ENCODE data around the gene DNAJB11.

GRCh38 chr3:186536883-186537844, 33.4 kb upstream of the DNAJB11 start:
- TF ChIP-seq CTCF (IDR thresholded peaks at IDR 0.05): no peak
- TF ChIP-seq POLR2AphosphoS5 (IDR thresholded peaks at IDR 0.05): no peak
- TF ChIP-seq POLR2A (IDR thresholded peaks at IDR 0.05): no peak

Data from breast epithelium (tissue), 3 donors.